ENCODE measurements around the gene AP4M1. TPM values are rescaled to one million over a fixed set of nuclear protein-coding genes. Genes with fewer than 3 reads are reported as not detected.

Gene AP4M1
- polyA plus RNA-seq, 2 of the 4 experiments (the other 2 are of a cell fraction), result 16.6 to 18.3 TPM

- Histone ChIP-seq H3K4me3 (no peak overlapping the region), H3K4me2 (no peak overlapping the region), H3K27ac (no peak overlapping the region), H3K4me1 (peaks cover 8% of the 10 kb centered on the region), H3K9me3 (no peaks in the 10 kb centered on the region)
- TF ChIP-seq HOXB13 (CRISPR knock-in tag; IDR thresholded peaks at IDR 0.05; ENCODE audit: low read depth), result no peak
- TF ChIP-seq, protein P1, sequence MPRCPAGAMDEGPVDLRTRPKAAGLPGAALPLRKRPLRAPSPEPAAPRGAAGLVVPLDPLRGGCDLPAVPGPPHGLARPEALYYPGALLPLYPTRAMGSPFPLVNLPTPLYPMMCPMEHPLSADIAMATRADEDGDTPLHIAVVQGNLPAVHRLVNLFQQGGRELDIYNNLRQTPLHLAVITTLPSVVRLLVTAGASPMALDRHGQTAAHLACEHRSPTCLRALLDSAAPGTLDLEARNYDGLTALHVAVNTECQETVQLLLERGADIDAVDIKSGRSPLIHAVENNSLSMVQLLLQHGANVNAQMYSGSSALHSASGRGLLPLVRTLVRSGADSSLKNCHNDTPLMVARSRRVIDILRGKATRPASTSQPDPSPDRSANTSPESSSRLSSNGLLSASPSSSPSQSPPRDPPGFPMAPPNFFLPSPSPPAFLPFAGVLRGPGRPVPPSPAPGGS (IDR thresholded peaks at IDR 0.05), result no peak
- FAIRE-seq (no peak), ATAC-seq (no peak), DNase-seq (ENCODE audit: low read depth in 1 of 2, low spot score in 1 of 2) (no peak)
- WGBS (ENCODE audit: missing lambda C conversion rate), result 89% methylated on average over 17 of the region's 17 CpGs
- ChIA-PET POLR2A (interaction anchor here (0.8 kb wide), 1 partner anchor 42 kb away, joined by 3 read pairs; the partner anchor contains the start of gene LAMTOR4), CTCF (interaction anchor here (1.1 kb wide), 1 partner anchor 370 kb away, joined by 3 read pairs; no protein-coding TSS in a partner anchor)
These were observed 5.2 kb downstream of the AP4M1 start for GRCh38 chr7:100106633-100107032.

DNA sequence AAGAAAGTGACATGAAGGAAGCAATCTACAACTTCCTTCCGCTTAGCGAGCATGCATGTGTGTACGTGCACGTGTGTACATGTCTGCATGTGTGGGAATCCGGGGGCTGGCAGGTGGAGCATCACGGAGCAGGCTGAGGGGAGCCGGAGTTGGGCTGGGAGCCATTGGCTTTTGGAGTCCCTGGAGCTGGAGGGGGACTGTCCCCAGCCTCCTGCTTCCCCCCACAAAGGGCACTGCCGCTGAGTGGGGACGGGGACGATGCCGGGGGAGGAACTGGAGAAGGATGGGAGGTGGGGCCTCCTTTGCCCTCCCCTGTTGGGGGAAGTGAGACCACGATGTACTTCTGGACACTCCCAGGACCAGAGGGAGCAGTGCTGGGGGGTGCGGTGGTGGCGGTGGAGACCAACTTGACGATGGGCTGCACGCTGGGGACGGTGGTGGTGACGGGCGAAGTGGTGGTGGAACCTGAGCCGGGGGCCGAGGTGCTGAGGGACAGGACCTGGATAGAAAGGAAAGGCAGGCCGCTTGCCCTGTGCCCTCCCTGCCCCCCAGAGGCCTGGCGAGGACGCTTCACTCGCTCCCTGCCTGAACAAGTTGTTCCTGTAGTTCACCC, 5.8 kb downstream of the AP4M1 start:
- H3K4me2 ChIP-seq, result no peak overlapping the region
- no peak for DNase-seq (ENCODE audit: low read depth in 1 of 2, low spot score in 1 of 2)
- no peak overlapping the region; a peak in 1 of 6 replicates for H3K27ac ChIP-seq
- H3K4me1 ChIP-seq, result peaks cover 8% of the 10 kb centered on the region
- WGBS (ENCODE audit: missing lambda C conversion rate), result 95% methylated on average over 25 of the region's 25 CpGs
- no peak for ATAC-seq
- ChIA-PET POLR2A (no interaction called here), CTCF (no interaction called here)
- FAIRE-seq, result no peak
- H3K4me3 ChIP-seq, result no peak overlapping the region
- no peaks in the 10 kb centered on the region for H3K9me3 ChIP-seq
- TF ChIP-seq KDM1A (IDR thresholded peaks at IDR 0.05; ENCODE audit: low read depth) (no peak), CBX2 (IDR thresholded peaks at IDR 0.05; ENCODE audit: borderline replicate concordance, low read depth) (no peak), KDM5A (IDR thresholded peaks at IDR 0.05) (no peak), HOXA7 (CRISPR knock-in tag; IDR thresholded peaks at IDR 0.05) (no peak), BHLHE40 (IDR thresholded peaks at IDR 0.05; ENCODE audit: low read depth, low read length) (no peak), MAFK (IDR thresholded peaks at IDR 0.05; ENCODE audit: partially characterized antibody) (no peak), RAD21 (conservative IDR thresholded peaks at IDR 0.05 in 1 of 2, IDR thresholded peaks at IDR 0.05 in 1 of 2) (no peak), HES2 (IDR thresholded peaks at IDR 0.05) (no peak), ZSCAN20 (CRISPR knock-in tag; IDR thresholded peaks at IDR 0.05) (no peak), HDAC2 (IDR thresholded peaks at IDR 0.05) (no peak), HOXB5 (CRISPR knock-in tag; IDR thresholded peaks at IDR 0.05) (no peak), RNF2 (IDR thresholded peaks at IDR 0.05; ENCODE audit: borderline replicate concordance, low read depth) (no peak), EP300 (IDR thresholded peaks at IDR 0.05) (no peak), CBX8 (IDR thresholded peaks at IDR 0.05) (no peak), PHF8 (IDR thresholded peaks at IDR 0.05; ENCODE audit: borderline replicate concordance, low read depth) (no peak), JUNB (IDR thresholded peaks at IDR 0.05) (no peak)
- TF ChIP-seq, protein P2, sequence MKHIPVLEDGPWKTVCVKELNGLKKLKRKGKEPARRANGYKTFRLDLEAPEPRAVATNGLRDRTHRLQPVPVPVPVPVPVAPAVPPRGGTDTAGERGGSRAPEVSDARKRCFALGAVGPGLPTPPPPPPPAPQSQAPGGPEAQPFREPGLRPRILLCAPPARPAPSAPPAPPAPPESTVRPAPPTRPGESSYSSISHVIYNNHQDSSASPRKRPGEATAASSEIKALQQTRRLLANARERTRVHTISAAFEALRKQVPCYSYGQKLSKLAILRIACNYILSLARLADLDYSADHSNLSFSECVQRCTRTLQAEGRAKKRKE (CRISPR knock-in tag; IDR thresholded peaks at IDR 0.05; ENCODE audit: low read depth), result no peak
- TF ChIP-seq, protein P1 (IDR thresholded peaks at IDR 0.05), result no peak

DNA sequence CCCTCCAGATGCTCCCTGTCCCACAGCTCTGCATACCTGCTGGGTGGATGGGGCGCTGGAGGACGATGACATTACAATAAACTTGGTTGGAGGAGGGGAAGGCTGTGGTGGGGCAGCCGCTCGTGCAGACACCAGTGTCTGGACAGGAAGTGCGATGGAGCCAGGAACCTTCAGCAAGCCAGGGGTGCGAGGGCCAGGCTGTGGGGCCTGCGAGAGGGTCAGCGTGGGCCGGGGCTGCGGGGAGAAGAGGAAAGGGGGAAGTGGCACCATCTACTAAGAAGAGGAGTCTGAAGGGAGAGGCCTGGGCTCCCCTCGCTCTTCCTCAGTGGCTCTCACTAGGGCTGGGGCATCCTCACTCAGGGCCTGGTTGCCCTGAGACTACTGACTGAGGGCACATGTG, 6.4 kb downstream of the AP4M1 start:
- Histone ChIP-seq H3K9me3 (no peaks in the 10 kb centered on the region), H3K4me2 (no peak overlapping the region), H3K4me1 (peaks cover 1% of the 10 kb centered on the region), H3K4me3 (no peak overlapping the region), H3K27ac (no peak overlapping the region; a peak in 1 of 6 replicates)
- POLR2A ChIA-PET, result no interaction called here
- DNase-seq (ENCODE audit: low read depth in 1 of 2, low spot score in 1 of 2) (no peak), FAIRE-seq (no peak), ATAC-seq (no peak)
- CTCF ChIA-PET, result no interaction called here
- WGBS (ENCODE audit: missing lambda C conversion rate), result 87% methylated on average over 11 of the region's 11 CpGs
- TF ChIP-seq NR3C1 (IDR thresholded peaks at IDR 0.05) (no peak), HOXB13 (CRISPR knock-in tag; IDR thresholded peaks at IDR 0.05; ENCODE audit: low read depth) (no peak), MAZ (IDR thresholded peaks at IDR 0.05; ENCODE audit: borderline replicate concordance, low read depth, low read length) (no peak), MYC (IDR thresholded peaks at IDR 0.05; ENCODE audit: borderline replicate concordance, low read length) (no peak), RFX5 (IDR thresholded peaks at IDR 0.05) (no peak), GATA3 (IDR thresholded peaks at IDR 0.05; ENCODE audit: borderline replicate concordance) (no peak), ZSCAN20 (CRISPR knock-in tag; IDR thresholded peaks at IDR 0.05) (no peak), HOXB5 (CRISPR knock-in tag; IDR thresholded peaks at IDR 0.05) (no peak), EHMT2 (IDR thresholded peaks at IDR 0.05; ENCODE audit: low read depth) (no peak), KDM1A (IDR thresholded peaks at IDR 0.05; ENCODE audit: low read depth) (no peak), ESRRA (IDR thresholded peaks at IDR 0.05; ENCODE audit: borderline replicate concordance, low read length) (no peak), E2F6 (IDR thresholded peaks at IDR 0.05; ENCODE audit: borderline replicate concordance, low read depth) (no peak)
- TF ChIP-seq, protein P3, sequence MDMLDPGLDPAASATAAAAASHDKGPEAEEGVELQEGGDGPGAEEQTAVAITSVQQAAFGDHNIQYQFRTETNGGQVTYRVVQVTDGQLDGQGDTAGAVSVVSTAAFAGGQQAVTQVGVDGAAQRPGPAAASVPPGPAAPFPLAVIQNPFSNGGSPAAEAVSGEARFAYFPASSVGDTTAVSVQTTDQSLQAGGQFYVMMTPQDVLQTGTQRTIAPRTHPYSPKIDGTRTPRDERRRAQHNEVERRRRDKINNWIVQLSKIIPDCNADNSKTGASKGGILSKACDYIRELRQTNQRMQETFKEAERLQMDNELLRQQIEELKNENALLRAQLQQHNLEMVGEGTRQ (IDR thresholded peaks at IDR 0.05), result no peak
- TF ChIP-seq, protein P1 (IDR thresholded peaks at IDR 0.05), result no peak

Measured in A549 (cell line).